NOMO-1 treated with dmso at 0.1 percent for 144 hours (cell line): Measurements from ENCODE around the gene SMYD3.

Source experiments
- DNase-seq: peaks from one replicate; lab custom pipeline; 2025; ENCODE audit not compliant: unreplicated experiment; lab: John Stamatoyannopoulos, UW

SMYD3 gene

DNA sequence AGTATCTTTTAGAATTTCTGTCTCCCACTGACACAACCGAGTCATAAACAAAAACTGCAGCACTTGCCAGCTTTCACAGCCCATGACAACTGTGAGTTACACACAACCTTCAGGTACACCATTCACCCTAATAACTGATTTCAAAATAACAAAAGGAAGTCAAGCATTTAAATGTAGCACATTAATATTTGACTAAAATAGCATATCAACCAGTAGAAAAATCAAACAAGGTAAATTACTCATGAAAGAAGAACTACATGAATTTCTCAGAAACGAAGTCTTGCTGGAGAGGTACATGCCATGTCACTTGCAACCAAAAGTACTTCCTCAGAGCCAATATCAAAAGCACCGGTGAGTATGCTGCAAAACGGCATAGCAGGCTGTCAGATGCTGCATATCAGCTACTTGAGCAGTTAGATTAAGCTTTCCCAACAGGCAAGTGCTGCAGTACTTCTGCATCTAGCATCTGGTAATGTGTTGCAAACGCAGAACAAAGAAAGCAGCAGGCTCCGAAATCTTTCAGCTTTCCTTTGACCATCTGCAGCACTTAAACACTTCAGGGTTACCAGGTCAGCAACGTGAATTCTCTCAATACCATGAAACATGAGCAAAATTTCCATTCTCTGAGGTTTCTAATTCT lies 223.2 kb downstream of the SMYD3 start:
- no peak for DNase-seq

DNA sequence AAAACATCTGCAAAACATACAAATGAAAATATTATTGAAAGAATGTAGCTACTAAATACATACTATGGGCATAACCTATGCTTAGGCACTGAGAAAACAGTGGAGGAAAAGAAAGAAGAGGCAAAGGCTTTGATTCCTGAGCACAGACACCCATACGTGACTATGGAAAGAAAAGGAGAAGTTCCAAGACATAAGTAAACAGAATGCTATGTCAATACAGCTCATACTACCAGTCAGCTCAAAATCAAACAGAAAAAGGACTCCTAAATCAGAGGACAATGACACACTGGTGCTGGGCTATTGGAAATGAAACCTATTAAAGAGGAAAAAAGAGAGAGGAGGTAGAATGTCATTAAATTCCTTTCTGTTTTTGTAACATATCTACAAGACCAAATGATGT lies 225.4 kb downstream of the SMYD3 start:
- no peak for DNase-seq

DNA sequence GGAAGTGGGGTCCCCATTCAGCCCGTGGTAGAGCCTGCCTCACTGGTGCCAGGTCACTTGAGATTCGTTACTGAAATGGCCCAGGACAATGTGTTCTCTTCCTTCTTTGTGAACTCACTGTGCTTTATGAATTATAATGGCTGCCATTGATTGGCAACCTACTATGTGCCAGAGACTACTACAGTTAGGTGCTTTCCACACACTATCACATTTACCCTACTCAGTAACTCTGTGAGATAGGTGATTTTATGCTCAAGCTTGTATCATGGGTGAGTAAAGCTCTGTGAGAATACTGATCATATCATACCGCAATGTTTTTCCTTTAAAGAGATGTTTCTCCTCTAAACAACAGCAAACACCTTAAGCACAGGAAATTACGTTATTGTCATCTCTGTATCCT lies 225.9 kb downstream of the SMYD3 start:
- no peak for DNase-seq

DNA sequence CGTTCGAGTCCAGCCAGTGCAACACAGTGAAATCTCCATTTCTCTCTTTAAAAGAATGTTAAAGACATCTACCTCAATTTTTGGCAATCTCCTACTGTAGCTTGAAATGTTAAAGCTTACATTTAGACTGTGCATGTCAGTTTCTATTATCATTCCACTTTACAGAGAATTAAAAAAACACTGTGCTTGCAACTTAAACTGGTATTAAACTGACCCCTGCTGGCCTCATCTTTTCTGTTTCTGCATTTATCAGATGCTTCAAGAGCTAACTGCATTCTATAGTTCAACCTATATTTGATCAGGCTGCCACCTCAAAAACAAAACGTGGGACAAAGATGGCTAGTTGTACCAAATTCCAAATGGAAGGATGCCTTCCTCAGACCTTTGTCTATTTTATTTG lies 226.5 kb downstream of the SMYD3 start:
- DNase-seq, result no peak

DNA sequence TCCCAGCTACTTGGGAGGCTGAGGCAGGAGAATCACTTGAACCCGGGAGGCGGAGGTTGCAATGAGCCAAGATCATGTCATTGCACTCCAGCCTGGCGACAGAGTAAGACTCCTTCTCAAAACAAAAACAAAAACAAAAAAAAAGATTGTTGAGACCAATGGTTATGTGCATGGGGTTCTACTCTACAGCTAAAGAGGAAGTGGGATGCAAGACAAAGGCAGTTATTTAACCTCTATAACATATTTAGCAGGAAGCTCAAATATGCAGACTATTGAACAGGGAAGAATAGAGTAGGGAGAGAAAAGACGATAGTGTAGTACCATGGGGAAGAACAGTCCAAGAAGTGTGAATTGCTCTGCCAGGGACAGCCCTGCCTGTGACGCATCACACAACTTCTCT lies 227.7 kb downstream of the SMYD3 start:
- no peak for DNase-seq

DNA sequence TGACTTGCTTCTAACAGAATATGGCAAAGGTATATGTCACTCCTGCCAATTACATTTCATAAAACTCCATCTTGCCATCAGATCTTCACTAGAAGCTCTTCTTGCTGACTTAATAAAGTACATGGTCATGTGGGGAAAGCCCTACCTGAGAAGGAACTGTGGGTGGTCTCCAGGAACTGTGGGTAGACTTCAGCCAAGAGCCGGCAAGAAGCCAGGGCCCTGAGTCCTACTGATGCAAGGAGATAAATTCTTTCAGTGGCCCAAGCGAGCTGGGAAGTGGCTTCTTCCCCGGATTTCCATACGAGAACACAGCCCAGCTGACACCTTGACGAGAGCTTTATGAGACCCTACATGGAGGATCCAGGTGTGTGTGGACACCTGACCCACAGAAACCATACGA lies 228.7 kb downstream of the SMYD3 start:
- no peak for DNase-seq

DNA sequence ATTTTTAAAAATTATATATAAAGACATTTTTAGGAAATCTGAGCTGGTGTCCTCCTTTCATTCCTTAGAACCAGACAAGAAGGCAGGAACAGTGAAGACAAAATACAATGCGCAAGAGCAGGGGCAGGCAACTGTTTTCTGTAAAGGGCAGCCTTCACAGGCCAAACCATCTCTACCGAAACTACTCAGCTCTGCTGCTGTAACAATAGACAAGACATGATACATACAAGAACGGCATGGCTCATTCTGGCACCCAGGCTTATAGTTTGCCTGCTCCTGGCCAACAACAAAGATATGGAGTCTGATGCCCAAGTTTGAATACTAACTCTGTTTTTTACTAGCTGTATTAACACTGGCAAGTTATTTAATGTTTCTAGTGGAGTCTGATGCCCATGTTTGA lies 232.0 kb downstream of the SMYD3 start:
- no peak for DNase-seq

DNA sequence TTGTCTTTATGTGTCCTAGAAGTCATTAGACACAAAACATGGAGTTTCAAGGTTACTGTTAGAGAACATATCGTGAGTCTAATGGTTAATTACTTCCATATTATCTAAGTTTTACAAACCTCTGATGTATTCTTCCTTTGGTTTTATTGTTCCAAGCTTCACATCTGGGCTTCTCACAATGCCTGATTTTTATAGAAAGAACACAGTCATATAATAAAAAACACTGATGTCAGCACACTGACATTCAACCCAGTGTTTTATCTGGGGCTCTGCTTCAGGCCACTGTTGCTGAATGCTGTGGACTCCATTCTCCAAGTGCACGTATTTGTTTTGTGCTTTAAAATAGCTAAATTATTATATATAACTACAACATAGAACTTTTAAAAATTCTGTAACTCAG lies 232.9 kb downstream of the SMYD3 start:
- DNase-seq, result no peak

DNA sequence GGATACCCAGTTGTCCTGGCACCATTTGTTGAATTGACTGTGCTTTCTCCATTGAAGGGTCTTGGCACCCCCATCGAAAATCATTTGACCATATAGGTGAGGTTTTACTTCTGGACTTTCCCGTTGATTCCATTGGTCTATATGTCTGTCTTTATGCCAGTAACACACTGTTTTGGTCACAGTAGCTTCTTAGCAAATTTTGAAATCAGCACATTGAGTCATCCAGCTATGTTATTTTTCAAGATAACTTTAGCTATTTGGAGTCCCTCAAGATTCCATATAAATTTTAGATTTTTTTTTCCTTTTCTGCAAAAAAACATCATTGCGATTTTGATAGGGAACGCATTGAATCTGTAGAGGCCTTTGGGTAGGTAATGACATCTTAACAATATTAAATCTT lies 235.6 kb downstream of the SMYD3 start:
- DNase-seq, result no peak

DNA sequence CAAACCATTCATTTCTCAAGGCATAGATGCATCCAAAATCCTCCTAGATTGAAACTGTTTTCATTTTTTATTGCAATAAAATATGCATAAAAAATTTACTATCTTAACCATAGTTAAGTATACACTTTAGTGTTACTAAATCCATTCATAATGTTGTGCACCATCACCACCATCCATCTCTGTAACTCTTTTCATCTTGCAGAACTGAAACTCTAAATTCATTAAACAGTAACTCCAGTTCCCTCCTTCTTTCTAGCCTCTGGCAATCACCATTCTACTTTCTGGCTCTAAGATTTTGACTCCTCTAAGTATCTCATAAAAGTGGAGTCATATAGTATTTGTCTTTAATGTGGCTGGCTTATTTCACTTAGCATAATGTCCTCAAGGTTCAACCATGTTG lies 236.8 kb downstream of the SMYD3 start:
- no peak for DNase-seq

DNA sequence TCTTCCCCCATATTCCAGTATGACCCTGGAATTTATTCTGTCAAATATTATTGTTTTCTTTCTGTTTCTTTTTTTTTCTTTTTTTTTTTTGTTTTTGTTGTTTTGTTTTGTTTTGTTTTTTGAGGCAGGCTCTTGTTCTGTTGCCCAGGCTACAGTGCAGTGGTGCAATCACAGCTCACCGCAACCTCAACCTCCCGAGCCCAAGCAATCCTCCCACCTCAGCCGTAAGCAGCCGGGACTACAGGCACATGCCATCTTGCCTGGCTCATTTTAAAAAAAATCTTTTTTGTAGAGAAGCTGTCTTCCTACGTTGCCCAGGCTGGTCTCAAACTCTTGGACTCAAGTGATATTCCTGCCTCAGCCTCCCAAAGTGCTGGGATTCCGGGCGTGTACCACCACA lies 237.6 kb downstream of the SMYD3 start:
- no peak for DNase-seq

DNA sequence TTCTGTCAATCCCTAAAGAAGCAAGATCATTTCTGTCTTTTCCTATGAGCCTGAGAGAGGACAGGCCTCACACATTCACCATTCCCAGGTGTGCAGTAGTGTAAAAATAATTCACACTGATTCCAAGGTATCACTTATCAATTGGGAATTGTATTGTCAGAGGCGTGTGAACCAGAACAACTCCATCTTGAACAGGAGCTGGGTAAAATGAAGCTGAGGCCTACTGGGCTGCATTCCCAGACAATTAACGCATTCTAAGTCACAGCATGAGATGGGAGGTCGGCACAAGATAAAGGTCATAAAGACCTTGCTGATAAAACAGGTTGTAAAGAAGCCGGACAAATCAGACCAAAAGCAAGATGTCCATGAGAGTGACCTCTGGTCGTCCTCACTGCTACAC lies 239.2 kb downstream of the SMYD3 start:
- DNase-seq, result no peak

DNA sequence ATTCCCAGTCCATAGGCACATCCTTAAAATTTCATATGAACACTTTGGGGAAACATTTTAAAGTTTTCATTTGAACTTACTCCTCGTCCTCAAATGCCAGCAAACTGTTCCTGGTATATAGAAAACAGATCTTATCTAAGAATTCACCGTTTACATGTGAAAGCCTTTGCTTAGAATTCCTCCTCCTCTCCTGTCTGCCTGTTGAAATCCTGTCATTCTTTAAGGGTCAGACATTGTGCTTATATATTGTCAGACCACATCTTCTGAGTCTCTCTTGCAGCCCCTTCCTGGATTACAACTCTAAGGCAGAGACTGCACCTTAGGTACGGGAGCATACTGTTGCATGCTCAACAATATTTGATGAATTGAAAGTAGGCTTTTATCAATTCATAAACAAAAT lies 239.7 kb downstream of the SMYD3 start:
- DNase-seq, result no peak

DNA sequence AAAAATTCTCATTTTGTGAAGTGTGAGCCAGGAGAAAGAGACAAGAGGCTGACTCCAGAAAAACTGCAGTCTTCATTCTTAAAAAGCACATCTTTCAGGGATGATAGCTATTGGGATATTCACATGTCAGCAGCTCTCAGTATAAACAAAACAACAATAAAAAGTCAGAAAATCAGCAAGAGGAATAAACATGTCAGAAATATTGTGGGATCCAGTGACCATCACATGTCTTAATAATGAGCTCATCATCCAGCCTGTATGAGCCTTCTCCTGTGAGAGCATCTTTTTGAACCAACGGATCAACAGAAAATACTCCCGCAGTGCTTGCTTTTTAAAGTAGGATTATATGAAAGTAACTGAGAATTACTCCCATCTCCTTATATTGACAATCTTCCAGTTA lies 241.6 kb downstream of the SMYD3 start:
- no peak for DNase-seq

DNA sequence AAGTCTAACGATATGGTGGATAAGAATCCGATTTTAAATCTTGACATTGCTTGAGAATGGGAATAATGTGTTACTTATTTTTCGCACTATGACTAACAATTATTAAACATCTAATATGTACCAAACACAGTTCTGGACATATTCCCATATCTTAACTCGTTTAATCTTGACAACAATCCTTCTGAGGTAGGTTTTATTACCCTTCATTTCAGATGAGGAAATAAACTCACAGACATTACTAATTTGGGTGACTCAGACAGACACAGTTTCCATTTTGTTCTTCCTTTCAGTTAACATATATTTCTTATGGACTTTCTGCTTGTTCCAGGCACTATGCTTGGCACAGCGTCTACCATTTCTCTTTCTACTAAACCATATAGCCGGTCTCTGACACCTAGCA lies 244.8 kb downstream of the SMYD3 start:
- DNase-seq, result no peak

DNA sequence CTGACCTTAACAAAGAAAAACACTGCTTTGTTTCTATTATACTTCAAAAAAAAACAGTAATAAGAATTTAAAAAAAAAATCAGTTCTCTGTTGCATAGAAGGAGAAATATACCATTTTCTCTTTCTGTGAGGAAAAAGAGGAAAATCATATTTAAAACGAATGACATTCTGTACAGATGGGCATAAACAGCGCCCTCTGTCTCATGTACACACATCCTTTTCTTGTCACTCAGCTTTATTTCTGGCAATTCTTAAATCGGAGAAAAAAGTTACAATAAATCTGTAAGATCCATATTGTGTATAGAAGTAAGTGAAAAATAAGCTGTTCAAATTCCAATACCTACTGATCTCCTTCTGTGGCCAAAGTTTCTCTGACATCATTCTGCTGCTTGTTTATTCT lies 245.4 kb downstream of the SMYD3 start:
- DNase-seq, result no peak

DNA sequence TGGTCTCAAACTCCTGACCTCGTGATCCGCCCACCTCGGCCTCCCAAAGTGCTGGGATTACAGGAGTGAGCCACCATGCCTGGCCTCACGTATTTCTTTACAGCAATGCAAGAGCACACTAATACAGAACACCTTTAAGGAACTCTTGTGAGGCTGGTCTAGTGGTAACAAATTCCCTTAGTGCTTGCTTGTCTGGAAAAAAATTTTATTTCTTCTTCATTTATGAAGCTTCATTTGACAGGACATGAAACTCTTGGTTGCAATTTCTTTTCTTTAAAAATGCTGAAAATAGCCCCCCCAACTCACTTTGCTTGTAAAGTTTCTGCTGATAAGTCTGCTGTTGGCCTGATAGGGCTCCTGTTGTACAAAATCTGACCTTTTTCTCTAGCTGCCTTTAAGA lies 248.8 kb downstream of the SMYD3 start:
- no peak for DNase-seq

DNA sequence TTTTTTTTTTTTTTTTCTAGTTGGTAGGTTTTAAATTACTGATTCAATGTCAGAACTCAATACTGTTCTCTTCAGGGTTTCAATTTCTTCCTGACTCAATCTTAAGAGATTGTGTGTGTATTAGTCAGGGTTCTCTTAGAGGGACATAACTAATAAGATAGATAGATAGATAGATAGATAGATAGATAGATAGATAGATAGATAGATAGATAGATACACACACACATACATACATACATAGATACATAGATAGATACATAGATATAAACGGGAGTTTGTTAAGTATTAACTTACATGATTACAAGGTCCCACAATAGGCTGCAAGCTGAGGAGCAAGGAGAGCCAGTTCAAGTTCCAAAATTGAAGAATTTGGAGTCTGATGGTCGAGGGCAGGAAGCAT lies 251.3 kb downstream of the SMYD3 start:
- DNase-seq, result no peak

DNA sequence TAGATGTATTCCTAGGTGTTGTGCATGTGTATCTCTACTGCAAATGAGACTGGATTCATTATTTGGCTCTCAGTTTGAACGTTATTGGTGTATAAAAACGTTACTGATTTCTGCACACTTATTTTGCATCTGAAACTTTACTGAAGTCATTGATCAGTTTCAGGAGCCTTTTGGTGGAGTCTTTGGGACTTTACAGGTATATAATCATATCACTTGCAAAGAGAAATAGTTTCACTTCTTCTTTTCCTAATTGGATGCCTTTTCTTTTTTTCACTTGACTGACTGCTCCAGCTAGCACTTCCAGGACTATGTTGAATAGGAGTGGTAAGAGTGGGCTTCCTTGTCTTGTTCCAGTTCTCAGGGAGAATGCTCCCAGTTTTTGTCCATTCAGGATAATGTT lies 252.2 kb downstream of the SMYD3 start:
- no peak for DNase-seq

DNA sequence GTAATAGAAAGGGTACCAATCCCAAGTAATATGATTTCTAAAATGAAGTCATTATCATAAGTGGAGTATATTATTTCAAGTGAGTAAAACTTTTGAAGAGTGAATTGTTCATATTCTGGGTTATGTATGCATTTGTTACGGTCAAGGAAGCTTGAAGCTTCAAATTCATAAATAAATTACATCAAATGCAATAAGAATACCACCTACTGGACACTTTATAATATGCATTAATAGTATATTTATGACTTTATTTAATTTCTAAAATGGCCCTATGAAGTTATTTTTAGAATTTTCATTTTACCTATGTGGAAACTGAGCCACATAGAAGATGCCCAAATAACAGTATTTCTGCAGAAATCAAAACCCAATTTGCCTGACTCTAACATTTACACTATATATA lies 260.6 kb downstream of the SMYD3 start:
- no peak for DNase-seq

DNA sequence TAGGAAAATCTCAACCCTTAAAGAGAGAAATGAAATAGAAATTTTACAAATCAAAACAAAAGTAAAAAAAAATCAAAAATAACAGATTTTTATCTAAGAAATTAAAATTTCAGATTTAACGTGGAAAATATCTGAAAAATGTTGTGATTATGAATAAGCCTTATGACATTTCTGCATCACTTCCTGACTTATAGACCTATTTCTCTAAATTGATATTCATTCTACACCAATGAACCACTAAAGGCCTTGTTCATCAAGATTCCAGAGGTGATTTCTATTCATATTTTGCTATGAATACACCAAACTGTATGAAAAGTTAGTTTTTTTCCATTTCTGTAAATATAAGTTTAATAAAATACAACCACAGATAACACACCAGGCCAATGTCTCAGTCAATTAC lies 261.5 kb downstream of the SMYD3 start:
- no peak for DNase-seq

DNA sequence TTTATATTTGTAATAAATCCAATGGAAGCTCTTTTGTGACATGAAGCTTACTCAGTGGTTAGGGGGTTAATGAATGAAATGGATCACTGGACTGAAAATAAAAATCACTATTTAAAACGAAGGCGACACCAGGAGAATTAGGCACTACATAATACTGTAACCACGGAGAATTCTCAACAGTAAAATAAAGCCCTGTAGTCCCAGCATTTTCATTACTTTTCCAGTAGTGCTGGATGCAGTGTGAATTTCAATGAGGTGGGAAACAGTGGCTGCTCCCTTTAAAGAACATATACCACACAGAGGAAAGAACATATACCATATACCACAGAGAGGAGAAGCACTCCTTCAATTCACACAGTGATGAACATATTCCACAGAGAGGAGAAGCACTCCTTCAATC lies 275.0 kb downstream of the SMYD3 start:
- no peak for DNase-seq

DNA sequence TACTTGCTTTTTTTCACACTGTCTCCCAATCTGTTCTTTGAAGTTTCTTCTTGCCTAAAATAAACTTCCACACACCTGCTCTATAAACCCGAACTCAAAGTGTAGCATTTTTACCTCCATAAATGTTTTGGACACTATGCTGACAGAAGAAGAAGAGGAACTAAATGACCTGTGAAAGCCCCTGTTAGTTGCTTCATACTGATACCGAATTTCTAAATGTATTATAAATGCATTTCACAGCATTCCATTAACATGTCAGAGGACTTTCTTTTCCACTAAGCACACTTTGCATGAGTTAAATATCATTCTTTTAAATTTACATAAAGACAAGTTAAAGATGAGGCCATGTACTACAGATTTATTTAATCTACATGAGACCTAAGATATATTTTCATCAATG lies 281.0 kb downstream of the SMYD3 start:
- no peak for DNase-seq
